Measurements from ENCODE around the gene CCDC144A.
"Not testable (repeated sequence)": the region's sequence is repeated elsewhere in the genome, so short reads cannot be mapped to it uniquely, and the experiment has no call there.

The CCDC144A gene

DNA sequence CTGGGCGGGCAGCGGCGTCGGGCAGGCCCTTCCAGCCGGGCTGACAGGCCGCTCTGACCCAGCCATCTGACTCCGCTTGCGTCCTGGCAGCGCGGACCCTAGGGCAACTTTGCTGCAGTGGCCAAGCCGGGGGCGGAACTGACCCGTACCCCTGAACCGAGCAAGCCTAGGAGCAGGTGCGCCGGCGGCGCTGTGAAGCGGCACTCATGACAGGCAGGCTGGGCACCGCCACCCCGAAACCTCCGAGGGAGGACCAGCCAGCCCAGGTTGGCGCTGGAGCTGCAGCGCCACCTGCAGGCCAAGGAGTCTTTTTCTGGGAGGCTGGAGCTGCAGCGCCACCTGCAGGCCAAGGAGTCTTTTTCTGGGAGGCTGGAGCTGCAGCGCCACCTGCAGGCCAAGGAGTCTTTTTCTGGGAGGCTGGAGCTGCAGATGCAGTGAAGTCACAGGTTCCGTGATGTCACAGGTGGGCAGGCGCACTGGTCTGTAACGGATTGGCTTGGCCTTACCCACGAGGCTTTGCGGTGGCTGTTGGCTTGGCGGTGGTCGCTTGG, at the start of gene CCDC144A:
Gene CCDC144A (plus strand): TSS at position 511 of the 551 bp plus-strand sequence. CDS start 160 bp downstream, outside the sequence.
- not testable (repeated sequence) for DNase-seq

GRCh38 chr17:16649585-16649984, 40.5 kb upstream of the CCDC144A start:
- no peak for DNase-seq

- no peak for DNase-seq
Observed at GRCh38 chr17:16652252-16652651, 37.8 kb upstream of the CCDC144A start.

DNA sequence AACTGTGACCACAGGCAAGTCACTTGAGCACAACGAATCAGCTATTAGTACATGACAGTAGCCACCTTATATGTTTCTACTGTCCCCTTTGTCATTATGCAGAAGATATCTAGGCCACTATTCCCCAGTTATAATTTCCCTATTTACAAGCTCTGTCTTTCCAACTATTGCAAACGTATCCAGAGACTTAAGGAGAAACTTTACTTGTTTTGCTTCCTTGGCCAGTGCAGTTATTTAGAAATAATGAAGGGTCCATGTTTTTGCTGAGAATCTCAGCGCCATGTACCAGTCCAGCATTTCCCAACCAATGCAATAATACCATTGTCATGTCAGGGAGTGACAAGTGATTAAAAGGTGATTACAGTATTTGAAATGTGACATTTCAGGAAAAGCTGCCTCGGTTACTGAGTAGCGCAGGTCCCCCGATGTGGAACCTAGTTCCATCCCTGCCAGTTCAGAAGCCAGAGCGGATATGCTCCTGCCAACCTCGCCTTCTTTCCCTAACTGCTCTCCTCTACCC, 37.1 kb upstream of the CCDC144A start:
- no peak for DNase-seq

- DNase-seq = peak; percentile 30
Observed at GRCh38 chr17:16653367-16654041, 36.5 kb upstream of the CCDC144A start, which contains the start of gene ZNF624. Gene ZNF624 (minus strand): TSS chr17:16653850.

DNA sequence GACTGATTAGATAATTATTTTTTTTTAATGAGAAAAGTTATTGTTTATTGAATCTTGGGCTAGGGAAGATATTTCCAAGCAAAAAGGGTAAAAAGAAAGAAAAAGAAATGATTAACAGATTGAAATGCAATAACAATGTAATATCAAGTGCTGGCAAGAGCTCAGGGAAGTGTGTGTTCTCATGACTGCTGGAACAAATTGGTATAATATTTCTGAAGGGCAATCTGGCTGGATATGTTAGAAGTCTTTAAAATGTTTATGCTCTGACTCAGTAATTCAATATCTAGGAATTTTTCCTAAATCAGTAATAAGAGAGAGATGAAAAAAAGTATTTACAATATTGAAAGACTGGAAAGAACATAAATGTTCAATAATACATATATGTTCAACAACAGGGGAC, 28.8 kb upstream of the CCDC144A start:
- DNase-seq = no peak

- no peak for DNase-seq
Observed at GRCh38 chr17:16662936-16663335, 27.1 kb upstream of the CCDC144A start.

DNA sequence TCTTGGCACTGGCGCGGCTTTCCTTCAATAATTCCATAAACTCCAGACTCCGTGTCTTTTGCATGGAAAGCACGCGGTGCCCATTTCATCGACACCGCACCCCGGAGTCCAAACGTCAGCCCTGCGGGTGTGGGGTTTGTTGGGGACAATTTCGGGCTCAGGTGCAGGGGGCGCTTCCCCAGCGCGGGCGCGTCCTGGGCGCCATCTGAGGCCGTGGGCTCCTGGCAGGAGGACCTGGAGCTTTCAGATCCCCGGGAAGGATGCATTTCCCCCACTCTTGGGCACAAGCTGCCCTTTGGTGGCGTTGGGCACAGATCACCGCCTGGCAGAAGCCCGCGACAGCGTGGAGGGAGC, 23.5 kb upstream of the CCDC144A start:
- DNase-seq = not testable (repeated sequence)

- DNase-seq = not testable (repeated sequence)
Observed at GRCh38 chr17:16666907-16667636, 23.0 kb upstream of the CCDC144A start.

DNA sequence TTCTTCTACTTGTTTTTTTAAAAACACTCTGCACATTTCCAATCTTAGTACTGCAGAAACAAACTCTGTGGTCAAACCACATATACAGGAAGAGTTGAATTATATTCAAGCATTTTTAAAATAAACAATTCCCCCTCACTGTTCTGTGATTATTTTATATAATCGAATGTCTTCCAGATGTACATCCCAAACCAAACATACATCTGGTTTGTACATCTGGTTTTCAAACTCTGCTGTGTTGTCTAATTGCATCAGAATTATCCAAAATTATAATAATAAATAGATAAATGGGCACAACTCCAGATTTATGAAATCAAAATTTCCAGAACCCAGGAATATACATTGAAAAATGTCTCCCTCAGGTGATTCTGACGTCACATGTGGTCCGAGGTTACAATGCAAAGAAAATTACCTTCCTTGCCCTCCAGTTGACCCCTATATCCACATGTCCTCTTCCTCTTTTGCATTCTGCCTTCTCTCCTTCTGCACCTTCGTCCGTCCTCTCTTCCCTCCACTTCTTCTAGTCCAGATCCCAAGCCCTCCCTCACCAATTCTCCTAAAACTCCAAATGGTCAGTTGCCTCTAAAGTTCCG, 13.3 kb upstream of the CCDC144A start:
- DNase-seq = no peak

DNA sequence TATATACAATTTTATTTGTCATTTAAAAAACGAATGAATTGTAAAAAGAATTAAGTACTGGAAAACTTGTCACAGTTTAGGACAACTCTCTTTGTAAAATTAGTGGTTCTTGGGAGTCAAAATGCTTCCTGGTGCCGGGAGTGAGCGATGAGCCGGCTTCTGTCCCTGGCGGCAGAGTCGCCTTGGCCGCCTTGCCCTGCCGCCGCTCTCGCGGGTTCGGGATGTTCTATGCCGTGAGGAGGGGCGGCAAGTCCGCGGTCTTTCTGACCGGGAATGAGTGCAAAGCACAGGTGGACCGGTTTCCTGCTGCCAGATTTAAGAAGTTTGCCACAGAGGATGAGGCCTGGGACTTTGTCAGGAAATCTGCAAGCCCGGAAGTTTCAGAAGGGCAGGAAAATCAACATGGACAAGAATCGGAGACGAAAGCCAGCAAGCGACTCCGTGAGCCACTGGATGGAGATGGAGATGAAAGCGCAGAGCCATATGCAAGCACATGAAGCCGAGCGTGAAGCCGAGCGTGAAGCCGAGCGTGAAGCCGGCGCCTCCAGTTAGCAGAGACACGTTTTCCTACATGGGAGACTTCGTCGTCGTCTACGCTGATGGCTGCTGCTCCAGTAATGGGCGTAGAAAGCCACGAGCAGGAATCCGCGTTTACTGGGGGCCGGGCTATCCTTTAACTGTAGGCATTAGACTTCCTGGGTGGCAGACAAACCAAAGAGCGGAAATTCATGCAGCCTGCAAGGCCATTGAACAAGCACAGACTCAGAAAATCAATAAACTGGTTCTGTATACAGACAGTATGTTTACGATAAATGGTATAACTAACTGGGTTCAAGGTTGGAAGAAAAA, 6.5 kb upstream of the CCDC144A start:
- not testable (repeated sequence) for DNase-seq

DNA sequence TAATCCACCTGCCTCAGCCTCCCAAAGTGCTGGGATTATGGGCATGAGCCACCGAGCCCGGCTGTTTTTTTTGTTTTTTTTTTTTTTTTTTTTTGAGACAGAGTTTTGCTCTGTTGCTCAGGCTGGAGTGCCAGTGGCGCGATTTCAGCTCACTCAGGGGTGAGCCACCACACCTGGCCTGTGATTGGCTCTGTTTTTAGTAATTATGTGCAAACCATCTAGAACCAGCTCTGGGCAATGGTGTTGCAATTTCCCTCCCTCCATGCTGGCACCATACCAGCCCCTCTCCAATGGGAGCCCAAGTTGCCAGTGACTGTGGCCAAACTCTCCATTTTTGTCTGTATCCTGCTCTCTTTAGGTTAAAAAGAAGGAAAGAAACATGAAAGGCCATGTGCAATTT, 4.0 kb upstream of the CCDC144A start:
- not testable (repeated sequence) for DNase-seq

DNA sequence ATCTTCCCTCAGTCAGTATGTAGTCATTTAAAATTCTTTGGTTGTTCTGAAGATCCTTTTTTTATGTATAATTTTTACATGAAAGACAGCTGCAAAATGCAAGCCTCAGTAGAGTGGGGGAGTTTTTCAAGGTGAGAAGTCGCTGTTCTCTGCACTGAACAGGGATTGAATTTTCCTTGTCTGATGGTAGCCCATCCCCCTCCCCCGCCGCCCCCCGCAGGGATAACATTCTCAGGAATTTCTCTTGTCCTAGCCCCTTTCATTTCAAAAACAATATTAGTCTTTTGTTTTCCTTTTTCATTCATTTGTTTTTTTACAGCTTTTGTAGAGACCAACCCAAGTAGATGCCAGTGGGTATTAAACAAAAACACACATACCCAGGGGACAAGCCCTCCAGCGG, 2.9 kb upstream of the CCDC144A start:
- DNase-seq = not testable (repeated sequence)

- not testable (repeated sequence) for DNase-seq
Observed at GRCh38 chr17:16690447-16690846, 406 bp downstream of the CCDC144A start.

DNA sequence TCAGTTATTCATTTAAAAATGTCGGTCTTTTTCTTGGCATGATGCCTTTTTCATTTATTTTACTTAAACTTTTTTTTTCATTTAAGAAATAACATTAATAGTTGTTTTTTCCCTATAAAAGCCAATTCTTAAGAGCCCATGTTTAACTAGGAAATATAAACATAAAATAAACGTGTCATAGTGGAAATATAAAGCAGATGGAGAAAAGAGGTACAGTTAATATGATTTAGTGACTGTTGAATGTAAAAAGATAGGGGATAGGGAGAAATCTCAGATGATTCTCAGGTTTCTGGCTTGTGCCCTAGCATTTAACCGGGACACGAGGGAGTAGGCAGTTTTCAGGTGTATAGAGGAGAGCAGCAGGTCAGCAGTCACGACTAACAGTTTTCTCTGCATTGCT, 7.6 kb downstream of the CCDC144A start:
- not testable (repeated sequence) for DNase-seq

DNA sequence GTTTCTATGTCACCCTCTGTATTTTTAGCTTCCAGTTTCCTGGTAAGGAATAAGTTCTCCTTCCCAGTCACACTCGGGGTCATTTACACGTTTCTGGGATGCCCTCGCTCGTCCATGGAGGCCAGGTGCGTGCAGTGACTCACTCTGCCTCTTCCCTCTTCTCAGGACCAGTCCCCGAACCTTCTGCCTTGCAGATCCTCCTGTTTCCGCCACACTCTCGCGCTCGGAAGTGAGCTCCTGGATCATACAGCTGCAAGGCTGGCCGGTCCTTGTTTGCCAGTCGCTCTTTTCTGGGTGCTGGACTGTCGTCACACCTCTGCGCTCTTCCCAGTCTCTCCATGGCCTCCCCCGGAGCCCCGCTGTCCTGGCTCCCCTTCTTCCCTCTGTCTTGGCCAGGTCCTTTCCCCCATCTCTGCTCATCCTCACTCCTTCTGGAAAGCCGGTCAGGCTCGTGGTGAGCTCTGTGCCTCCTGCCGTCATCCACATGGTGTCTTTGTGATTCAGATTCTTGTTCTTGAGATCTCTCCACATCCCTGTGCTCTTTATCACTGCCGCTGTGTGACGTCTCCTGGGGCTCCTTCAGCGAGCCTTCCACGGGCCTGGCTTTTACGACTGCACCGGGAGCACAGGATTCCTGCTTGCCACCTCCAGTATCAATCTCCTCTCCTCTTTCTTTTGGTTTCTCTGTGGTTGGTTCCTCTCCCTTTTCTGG, 55.6 kb downstream of the CCDC144A start:
- DNase-seq = not testable (repeated sequence)

GRCh38 chr17:16746571-16746970, 56.5 kb downstream of the CCDC144A start:
- DNase-seq = not testable (repeated sequence)

GRCh38 chr17:16750515-16750914, 60.5 kb downstream of the CCDC144A start:
- not testable (repeated sequence) for DNase-seq

- not testable (repeated sequence) for DNase-seq
Observed at GRCh38 chr17:16751224-16751923, 61.3 kb downstream of the CCDC144A start.

DNA sequence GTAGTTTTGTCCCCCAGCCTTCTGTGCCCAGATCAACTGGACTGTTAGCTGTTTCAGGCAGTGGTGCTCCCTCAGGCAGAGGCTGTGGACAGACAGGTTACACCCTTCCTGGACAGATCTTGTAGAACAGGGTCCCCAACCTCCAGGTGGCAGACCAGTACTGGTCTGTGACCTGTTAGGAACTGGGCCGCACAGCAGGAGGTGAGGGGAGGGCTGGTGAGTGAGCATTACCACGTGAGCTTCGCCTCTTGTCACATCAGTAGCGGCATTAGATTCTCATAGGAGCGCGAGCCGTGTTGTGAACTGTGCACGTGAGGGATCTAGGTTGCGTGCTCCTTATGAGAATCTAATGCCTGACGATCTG, 61.9 kb downstream of the CCDC144A start:
- DNase-seq = not testable (repeated sequence)

- DNase-seq = not testable (repeated sequence)
Observed at GRCh38 chr17:16757520-16757919, 67.5 kb downstream of the CCDC144A start.

All from GOT3 (cell line).